ENCODE data around the gene KIF6.

GRCh38 chr6:39464067-39464466, 261.1 kb downstream of the KIF6 start:
- TF ChIP-seq GATA2 (IDR thresholded peaks at IDR 0.05; ENCODE audit: low read depth, low read length) (peak; percentile 88), GATA3 (IDR thresholded peaks at IDR 0.05; ENCODE audit: low read depth, low read length) (peak; percentile 89)

All from SH-SY5Y (cell line).